Measurements from ENCODE around the gene SH3RF1.

DNA sequence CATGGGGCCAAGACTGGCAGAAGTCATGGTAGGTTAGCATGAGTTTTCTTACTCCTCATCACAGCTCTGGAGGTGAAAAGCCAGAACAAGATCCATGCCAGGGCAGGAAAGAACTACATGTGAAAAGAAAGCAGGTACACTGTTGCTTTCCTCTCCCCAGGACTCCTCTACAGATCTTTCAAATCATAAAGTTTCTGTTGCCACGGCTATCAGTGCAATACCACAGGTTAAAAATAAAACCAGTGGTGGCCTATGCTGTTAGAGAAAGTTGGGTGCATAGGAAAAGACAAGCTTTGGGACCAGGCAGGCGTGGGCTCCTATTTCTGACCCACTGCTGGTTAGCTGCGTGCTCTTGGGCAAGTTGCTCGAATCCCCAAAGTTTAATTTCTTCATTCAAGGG is 81.4 kb downstream of the SH3RF1 start:
- TF ChIP-seq, protein P1, sequence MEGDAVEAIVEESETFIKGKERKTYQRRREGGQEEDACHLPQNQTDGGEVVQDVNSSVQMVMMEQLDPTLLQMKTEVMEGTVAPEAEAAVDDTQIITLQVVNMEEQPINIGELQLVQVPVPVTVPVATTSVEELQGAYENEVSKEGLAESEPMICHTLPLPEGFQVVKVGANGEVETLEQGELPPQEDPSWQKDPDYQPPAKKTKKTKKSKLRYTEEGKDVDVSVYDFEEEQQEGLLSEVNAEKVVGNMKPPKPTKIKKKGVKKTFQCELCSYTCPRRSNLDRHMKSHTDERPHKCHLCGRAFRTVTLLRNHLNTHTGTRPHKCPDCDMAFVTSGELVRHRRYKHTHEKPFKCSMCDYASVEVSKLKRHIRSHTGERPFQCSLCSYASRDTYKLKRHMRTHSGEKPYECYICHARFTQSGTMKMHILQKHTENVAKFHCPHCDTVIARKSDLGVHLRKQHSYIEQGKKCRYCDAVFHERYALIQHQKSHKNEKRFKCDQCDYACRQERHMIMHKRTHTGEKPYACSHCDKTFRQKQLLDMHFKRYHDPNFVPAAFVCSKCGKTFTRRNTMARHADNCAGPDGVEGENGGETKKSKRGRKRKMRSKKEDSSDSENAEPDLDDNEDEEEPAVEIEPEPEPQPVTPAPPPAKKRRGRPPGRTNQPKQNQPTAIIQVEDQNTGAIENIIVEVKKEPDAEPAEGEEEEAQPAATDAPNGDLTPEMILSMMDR (conservative IDR thresholded peaks at IDR 0.05; ENCODE audit: low read depth in 2 of 2): no peak
- TF ChIP-seq EZH2phosphoT487 (IDR thresholded peaks at IDR 0.05; ENCODE audit: unreplicated experiment) (no peak), POLR2AphosphoS5 (IDR thresholded peaks at IDR 0.05; ENCODE audit: low read depth) (no peak), EZH2 (IDR thresholded peaks at IDR 0.05; ENCODE audit: low read depth, unreplicated experiment) (no peak), CREB1 (CRISPR knock-in tag; IDR thresholded peaks at IDR 0.05; ENCODE audit: low read depth) (no peak)
- TF ChIP-seq, protein P2, sequence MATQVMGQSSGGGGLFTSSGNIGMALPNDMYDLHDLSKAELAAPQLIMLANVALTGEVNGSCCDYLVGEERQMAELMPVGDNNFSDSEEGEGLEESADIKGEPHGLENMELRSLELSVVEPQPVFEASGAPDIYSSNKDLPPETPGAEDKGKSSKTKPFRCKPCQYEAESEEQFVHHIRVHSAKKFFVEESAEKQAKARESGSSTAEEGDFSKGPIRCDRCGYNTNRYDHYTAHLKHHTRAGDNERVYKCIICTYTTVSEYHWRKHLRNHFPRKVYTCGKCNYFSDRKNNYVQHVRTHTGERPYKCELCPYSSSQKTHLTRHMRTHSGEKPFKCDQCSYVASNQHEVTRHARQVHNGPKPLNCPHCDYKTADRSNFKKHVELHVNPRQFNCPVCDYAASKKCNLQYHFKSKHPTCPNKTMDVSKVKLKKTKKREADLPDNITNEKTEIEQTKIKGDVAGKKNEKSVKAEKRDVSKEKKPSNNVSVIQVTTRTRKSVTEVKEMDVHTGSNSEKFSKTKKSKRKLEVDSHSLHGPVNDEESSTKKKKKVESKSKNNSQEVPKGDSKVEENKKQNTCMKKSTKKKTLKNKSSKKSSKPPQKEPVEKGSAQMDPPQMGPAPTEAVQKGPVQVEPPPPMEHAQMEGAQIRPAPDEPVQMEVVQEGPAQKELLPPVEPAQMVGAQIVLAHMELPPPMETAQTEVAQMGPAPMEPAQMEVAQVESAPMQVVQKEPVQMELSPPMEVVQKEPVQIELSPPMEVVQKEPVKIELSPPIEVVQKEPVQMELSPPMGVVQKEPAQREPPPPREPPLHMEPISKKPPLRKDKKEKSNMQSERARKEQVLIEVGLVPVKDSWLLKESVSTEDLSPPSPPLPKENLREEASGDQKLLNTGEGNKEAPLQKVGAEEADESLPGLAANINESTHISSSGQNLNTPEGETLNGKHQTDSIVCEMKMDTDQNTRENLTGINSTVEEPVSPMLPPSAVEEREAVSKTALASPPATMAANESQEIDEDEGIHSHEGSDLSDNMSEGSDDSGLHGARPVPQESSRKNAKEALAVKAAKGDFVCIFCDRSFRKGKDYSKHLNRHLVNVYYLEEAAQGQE (IDR thresholded peaks at IDR 0.05; ENCODE audit: unreplicated experiment): no peak

Data from GM23338 (cell line).